HEK293 (cell line): ENCODE results near the gene ITFG2.
A peak's percentile ranks its signal among the peaks of the same experiment; 100 is the strongest.

Experiments used
- EGR2 ChIP-seq: fragments of 450-650 bp; formaldehyde crosslinking; IDR thresholded peaks from 2 replicates; pipeline ENCODE4 v1.5.1; 2016; ENCODE audit warnings: low read depth, missing biosample characterization, missing genetic modification characterization
- FEZF1 ChIP-seq: fragments of 450-650 bp; formaldehyde crosslinking; IDR thresholded peaks from 2 replicates; pipeline ENCODE4 v1.5.1; 2016; ENCODE audit warnings: missing biosample characterization, missing genetic modification characterization
- GFI1B ChIP-seq: fragments of 450-650 bp; formaldehyde crosslinking; IDR thresholded peaks from 2 replicates; pipeline ENCODE4 v1.5.1; 2016; ENCODE audit warnings: missing biosample characterization, missing genetic modification characterization
- INSM2 ChIP-seq: fragments of 450-650 bp; formaldehyde crosslinking; IDR thresholded peaks from 2 replicates; pipeline ENCODE4 v1.5.1; 2016; ENCODE audit warnings: missing biosample characterization, missing genetic modification characterization
- KLF7 ChIP-seq: fragments of 450-650 bp; formaldehyde crosslinking; IDR thresholded peaks from 2 replicates; pipeline ENCODE4 v1.5.1; 2016; ENCODE audit warnings: missing biosample characterization, missing genetic modification characterization, borderline replicate concordance
- KLF8 ChIP-seq: fragments of 450-650 bp; formaldehyde crosslinking; IDR thresholded peaks from 2 replicates; pipeline ENCODE4 v1.5.1; 2016; ENCODE audit warnings: missing biosample characterization, missing genetic modification characterization
- KLF9 ChIP-seq: fragments of 450-650 bp; formaldehyde crosslinking; IDR thresholded peaks from 2 replicates; pipeline ENCODE4 v1.5.1; 2016; ENCODE audit warnings: missing biosample characterization, missing genetic modification characterization, low read depth
- OVOL3 ChIP-seq: fragments of 450-650 bp; formaldehyde crosslinking; IDR thresholded peaks from 2 replicates; pipeline ENCODE4 v1.5.1; 2016; ENCODE audit warnings: missing biosample characterization, missing genetic modification characterization
- PRDM1 ChIP-seq: fragments of 450-650 bp; formaldehyde crosslinking; IDR thresholded peaks from 2 replicates; pipeline ENCODE4; 2016; ENCODE audit warnings: missing biosample characterization, missing genetic modification characterization
- REST ChIP-seq: fragments of 450-650 bp; formaldehyde crosslinking; IDR thresholded peaks from 2 replicates; pipeline ENCODE4 v1.5.1; 2016; ENCODE audit warnings: missing biosample characterization, missing genetic modification characterization
- SP3 ChIP-seq: fragments of 450-650 bp; formaldehyde crosslinking; IDR thresholded peaks from 2 replicates; pipeline ENCODE4 v1.5.1; 2016; ENCODE audit warnings: missing biosample characterization, missing genetic modification characterization
- WT1 ChIP-seq: fragments of 450-650 bp; formaldehyde crosslinking; IDR thresholded peaks from 2 replicates; pipeline ENCODE4 v1.5.1; 2016; ENCODE audit warnings: missing biosample characterization, missing genetic modification characterization
- ZBTB49 ChIP-seq: fragments of 450-650 bp; formaldehyde crosslinking; IDR thresholded peaks from 2 replicates; pipeline ENCODE4 v1.5.1; 2016; ENCODE audit warnings: missing biosample characterization, missing genetic modification characterization, low read depth
- ZBTB8A ChIP-seq: fragments of 450-650 bp; formaldehyde crosslinking; IDR thresholded peaks from 2 replicates; pipeline ENCODE4 v1.5.1; 2016; ENCODE audit warnings: missing biosample characterization, missing genetic modification characterization
- ZEB2 ChIP-seq: fragments of 450-650 bp; formaldehyde crosslinking; IDR thresholded peaks from 2 replicates; pipeline ENCODE4 v1.5.1; 2016; ENCODE audit warnings: missing biosample characterization, missing genetic modification characterization
- ZNF16 ChIP-seq: fragments of 450-650 bp; formaldehyde crosslinking; IDR thresholded peaks from 2 replicates; pipeline ENCODE4 v1.5.1; 2016; ENCODE audit warnings: low read depth, missing biosample characterization, missing genetic modification characterization
- ZNF175 ChIP-seq: fragments of 450-650 bp; formaldehyde crosslinking; IDR thresholded peaks from 2 replicates; pipeline ENCODE4 v1.5.1; 2016; ENCODE audit warnings: missing biosample characterization, missing genetic modification characterization
- ZNF184 ChIP-seq: fragments of 450-650 bp; IDR thresholded peaks from 2 replicates; pipeline ENCODE4 v1.5.1; 2018; ENCODE audit warnings: missing biosample characterization, mild to moderate bottlenecking, missing genetic modification characterization
- ZNF2 ChIP-seq: fragments of 450-650 bp; formaldehyde crosslinking; IDR thresholded peaks from 2 replicates; pipeline ENCODE4 v1.5.1; 2016; ENCODE audit warnings: missing biosample characterization, missing genetic modification characterization
- ZNF223 ChIP-seq: fragments of 450-650 bp; formaldehyde crosslinking; IDR thresholded peaks from 2 replicates; pipeline ENCODE4 v1.5.1; 2016; ENCODE audit warnings: missing biosample characterization, missing genetic modification characterization
- ZNF274 ChIP-seq, 2 experiments: fragments of 200-500 bp in 1 of 2; fragments of 450-650 bp in 1 of 2; sonication (Bioruptor generic) in 1 of 2; formaldehyde crosslinking in 1 of 2; IDR thresholded peaks; 2 replicates each; pipeline versions ENCODE4 v1.5.1 to v1.6.1; 2014 to 2016; ENCODE audit warnings: borderline replicate concordance in 1 of 2, inconsistent platforms in 1 of 2, low read length in 1 of 2, missing biosample characterization in 1 of 2, missing genetic modification characterization in 1 of 2
- ZNF302 ChIP-seq: fragments of 450-650 bp; formaldehyde crosslinking; IDR thresholded peaks from 2 replicates; pipeline ENCODE4 v1.5.1; 2016; ENCODE audit warnings: missing biosample characterization, missing genetic modification characterization, low read depth
- ZNF398 ChIP-seq: fragments of 450-650 bp; formaldehyde crosslinking; IDR thresholded peaks from 2 replicates; pipeline ENCODE4 v1.5.1; 2017; ENCODE audit warnings: missing biosample characterization, missing genetic modification characterization
- ZNF416 ChIP-seq: fragments of 450-650 bp; formaldehyde crosslinking; IDR thresholded peaks from 2 replicates; pipeline ENCODE4 v1.5.1; 2016; ENCODE audit warnings: missing biosample characterization, missing genetic modification characterization
- ZNF596 ChIP-seq: fragments of 450-650 bp; IDR thresholded peaks from 2 replicates; pipeline ENCODE4 v1.5.0; 2018; ENCODE audit warnings: missing biosample characterization, mild to moderate bottlenecking, missing genetic modification characterization, moderate library complexity
- ZNF777 ChIP-seq: fragments of 450-650 bp; formaldehyde crosslinking; IDR thresholded peaks from 2 replicates; pipeline ENCODE4 v1.5.1; 2017; ENCODE audit warnings: missing biosample characterization, missing genetic modification characterization, borderline replicate concordance
- ZNF785 ChIP-seq: fragments of 450-650 bp; formaldehyde crosslinking; IDR thresholded peaks from 2 replicates; pipeline ENCODE4 v1.5.1; 2016; ENCODE audit warnings: missing biosample characterization, missing genetic modification characterization
- ZSCAN30 ChIP-seq: fragments of 450-650 bp; IDR thresholded peaks from 2 replicates; pipeline ENCODE4 v1.5.1; 2018; ENCODE audit warnings: missing biosample characterization, mild to moderate bottlenecking, missing genetic modification characterization, moderate library complexity
- ZSCAN5A ChIP-seq: fragments of 450-650 bp; formaldehyde crosslinking; IDR thresholded peaks from 2 replicates; pipeline ENCODE4 v1.5.1; 2016; ENCODE audit warnings: missing biosample characterization, missing genetic modification characterization

Gene ITFG2

GRCh38 chr12:2795291-2796186, 16.9 kb upstream of the ITFG2 start (continued):
- TF ChIP-seq KLF7 (tag by site-specific recombination) (no peak), FEZF1 (tag by site-specific recombination) (no peak), ZNF777 (tag by site-specific recombination) (no peak), WT1 (tag by site-specific recombination) (0 out of 2 replicates have a peak, but pooled peaks have one; percentile 30), ZNF223 (tag by site-specific recombination) (no peak), GFI1B (tag by site-specific recombination) (no peak), ZNF175 (tag by site-specific recombination) (no peak), ZNF16 (tag by site-specific recombination) (no peak), ZSCAN30 (tag by site-specific recombination) (peak; percentile 22; the same call in 1 of the 2 replicates), INSM2 (no peak), ZNF2 (0 out of 2 replicates have a peak, but pooled peaks have one; percentile 34), PRDM1 (no peak), SP3 (tag by site-specific recombination) (peak; percentile 42; the same call in 1 of the 2 replicates), KLF8 (tag by site-specific recombination) (no peak), ZNF398 (tag by site-specific recombination) (peak; percentile 46), ZNF416 (tag by site-specific recombination) (no peak), ZEB2 (tag by site-specific recombination) (no peak), ZNF785 (tag by site-specific recombination) (no peak), ZSCAN5A (tag by site-specific recombination) (no peak), OVOL3 (tag by site-specific recombination) (no peak), ZNF302 (tag by site-specific recombination) (no peak), ZNF596 (tag by site-specific recombination) (peak; percentile 32; the same call in 1 of the 2 replicates), ZNF274 (IDR thresholded peaks at IDR 0.05; ENCODE audit: low read length) (no peak), ZNF274 (tag by site-specific recombination; IDR thresholded peaks at IDR 0.05; ENCODE audit: borderline replicate concordance) (no peak), ZNF184 (tag by site-specific recombination) (no peak), KLF9 (peak; percentile 24; the same call in 1 of the 2 replicates), EGR2 (tag by site-specific recombination) (0 out of 2 replicates have a peak, but pooled peaks have one; percentile 31), ZBTB49 (tag by site-specific recombination) (no peak), ZBTB8A (tag by site-specific recombination) (peak; percentile 42; the same call in 1 of the 2 replicates), REST (tag by site-specific recombination) (no peak)
